Left lung (tissue), 10 donors: Measurements from ENCODE around the gene RAX2. TPM values are rescaled to one million over a fixed set of nuclear protein-coding genes. Genes with fewer than 3 reads are reported as not detected.

Experiments
- ATAC-seq: fragments of 200-7000 bp; cut with Tn5 transposase; one replicate; pipeline ENCODE4 v1.9.1; 2020; ENCODE audit warnings: moderate library complexity
- DNase-seq, 4 donors: peaks; one replicate each; pipeline ENCODE4 v3.0.0-alpha.2; 2013 to 2020
- H3K27ac ChIP-seq, 2 donors: fragments of 200-600 bp; sonication (generic) in 1 of 2; one replicate each; pipeline versions ENCODE4 v1.5.0 to v1.8.0; 2020 to 2021
- H3K27me3 ChIP-seq, 2 donors: fragments of 200-600 bp; sonication (generic) in 1 of 2; one replicate each; pipeline versions ENCODE4 v1.5.0 to v1.8.0; 2020 to 2021
- H3K36me3 ChIP-seq, 2 donors: fragments of 200-600 bp; sonication (generic) in 1 of 2; one replicate each; pipeline versions ENCODE4 v1.5.0 to v1.8.0; 2020 to 2021
- H3K4me1 ChIP-seq, 2 donors: fragments of 200-600 bp; one replicate each; pipeline ENCODE4 v1.8.0; 2021
- H3K4me3 ChIP-seq, 2 donors: fragments of 200-600 bp; sonication (generic) in 1 of 2; one replicate each; pipeline versions ENCODE4 v1.5.0 to v1.8.0; 2020 to 2021; ENCODE audit warnings: mild to moderate bottlenecking in 1 of 2
- H3K9me3 ChIP-seq, 2 donors: fragments of 200-600 bp; sonication (generic) in 1 of 2; one replicate each; pipeline versions ENCODE4 v1.5.0 to v1.8.0; 2020 to 2021
- intact Hi-C, 2 donors: fragments of 100-400 bp; cut with DNase I; formaldehyde crosslinking; loops; one replicate each; pipeline versions ENCODE4 v1.11.2 to v1.14.2; 2022
- polyA plus RNA-seq, 6 donors: library from polyadenylated mRNA; unstranded; fragments of 120-200 nt; gene quantifications; one replicate each; pipeline ENCODE4 v1.2.1, GENCODE V29; 2013; ENCODE audit not compliant: insufficient read length in 6 of 6
- total RNA-seq, 2 donors: library from RNA; stranded (reverse); fragmentation: NEBNext Ultra II Directional; extraction: Animal tissue kit (Norgen Biotek cat#: 25700); gene quantifications; one replicate each; pipeline ENCODE4 v1.2.1, GENCODE V29; 2021
- TF ChIP-seq, protein P1 (sequence below), 2 donors: fragments of 200-600 bp; sonication (generic) in 1 of 2; IDR thresholded peaks; one replicate each; pipeline versions ENCODE4 v1.5.0 to v1.8.0; 2021; ENCODE audit warnings: antibody characterized with exemption in 2 of 2
- donor health status: DM: no; HTN: yes; CAD: no.
- donor health status: DM: no; HTN: no; CAD: no.

The RAX2 gene
- total and polyA plus RNA-seq, 8 donors: 0.08 TPM; not detected in 7

DNA sequence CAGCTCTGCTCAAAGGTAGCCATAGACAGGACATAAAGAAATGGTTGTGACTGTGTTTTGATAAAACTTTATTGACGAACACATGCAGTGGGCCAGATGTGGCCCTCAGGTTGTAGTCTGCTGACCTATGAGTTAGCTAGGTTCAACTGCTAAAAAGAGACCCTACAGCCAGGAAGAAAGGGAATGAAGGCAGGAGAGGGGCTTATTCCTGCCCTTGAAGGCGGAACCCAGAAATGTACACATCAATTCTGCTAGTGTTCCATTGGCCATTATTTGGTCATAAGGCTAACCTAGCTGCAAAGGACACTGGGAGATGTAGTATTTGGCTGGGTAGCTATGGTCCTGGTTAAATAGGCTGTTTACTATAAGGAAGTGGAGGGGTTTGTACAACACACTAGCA lies 28.5 kb downstream of the RAX2 start:
- ATAC-seq: no peak
- Histone ChIP-seq H3K9me3 (no peaks in the 10 kb centered on the region), H3K4me3 (no peak overlapping the region), H3K4me1 (no peaks in the 10 kb centered on the region), H3K27ac (no peak overlapping the region), H3K27me3 (no peaks in the 10 kb centered on the region), H3K36me3 (peaks cover 0 to 4% of the 10 kb centered on the region in 2 donors)
- intact Hi-C loops: no loop called here
- TF ChIP-seq, protein P1, sequence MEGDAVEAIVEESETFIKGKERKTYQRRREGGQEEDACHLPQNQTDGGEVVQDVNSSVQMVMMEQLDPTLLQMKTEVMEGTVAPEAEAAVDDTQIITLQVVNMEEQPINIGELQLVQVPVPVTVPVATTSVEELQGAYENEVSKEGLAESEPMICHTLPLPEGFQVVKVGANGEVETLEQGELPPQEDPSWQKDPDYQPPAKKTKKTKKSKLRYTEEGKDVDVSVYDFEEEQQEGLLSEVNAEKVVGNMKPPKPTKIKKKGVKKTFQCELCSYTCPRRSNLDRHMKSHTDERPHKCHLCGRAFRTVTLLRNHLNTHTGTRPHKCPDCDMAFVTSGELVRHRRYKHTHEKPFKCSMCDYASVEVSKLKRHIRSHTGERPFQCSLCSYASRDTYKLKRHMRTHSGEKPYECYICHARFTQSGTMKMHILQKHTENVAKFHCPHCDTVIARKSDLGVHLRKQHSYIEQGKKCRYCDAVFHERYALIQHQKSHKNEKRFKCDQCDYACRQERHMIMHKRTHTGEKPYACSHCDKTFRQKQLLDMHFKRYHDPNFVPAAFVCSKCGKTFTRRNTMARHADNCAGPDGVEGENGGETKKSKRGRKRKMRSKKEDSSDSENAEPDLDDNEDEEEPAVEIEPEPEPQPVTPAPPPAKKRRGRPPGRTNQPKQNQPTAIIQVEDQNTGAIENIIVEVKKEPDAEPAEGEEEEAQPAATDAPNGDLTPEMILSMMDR (IDR thresholded peaks at IDR 0.05): no peak
- no peak for DNase-seq

DNA sequence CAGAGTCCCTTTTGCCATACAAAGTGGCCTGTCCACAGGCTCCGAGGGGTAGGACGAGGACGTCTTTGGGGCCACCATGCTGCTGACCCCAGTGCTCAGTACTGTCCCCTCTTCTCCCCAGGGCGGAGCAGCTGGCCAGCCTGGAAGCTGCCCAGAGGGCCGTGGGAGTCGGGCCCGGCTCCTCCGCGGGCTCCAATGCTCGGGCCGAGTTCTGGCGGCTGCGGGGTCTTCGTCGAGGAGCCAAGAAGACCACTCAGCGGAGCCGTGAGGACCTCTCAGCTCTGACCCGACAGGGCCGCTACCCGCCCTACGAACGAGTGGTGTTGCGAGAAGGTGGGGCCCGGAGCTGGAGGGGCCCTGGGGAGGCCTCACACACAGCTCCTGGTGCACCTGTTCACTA lies 31.6 kb downstream of the RAX2 start:
- DNase-seq (peak in 1 of 4 donors; percentile 72), ATAC-seq (no peak)
- Histone ChIP-seq H3K27ac (no peak overlapping the region), H3K4me1 (no peaks in the 10 kb centered on the region), H3K36me3 (peaks cover 0 to 4% of the 10 kb centered on the region in 2 donors), H3K4me3 (no peak overlapping the region), H3K27me3 (peaks cover 0 to 7% of the 10 kb centered on the region in 2 donors), H3K9me3 (no peaks in the 10 kb centered on the region)
- intact Hi-C loops: no loop called here
- TF ChIP-seq, protein P1 (IDR thresholded peaks at IDR 0.05): no peak

DNA sequence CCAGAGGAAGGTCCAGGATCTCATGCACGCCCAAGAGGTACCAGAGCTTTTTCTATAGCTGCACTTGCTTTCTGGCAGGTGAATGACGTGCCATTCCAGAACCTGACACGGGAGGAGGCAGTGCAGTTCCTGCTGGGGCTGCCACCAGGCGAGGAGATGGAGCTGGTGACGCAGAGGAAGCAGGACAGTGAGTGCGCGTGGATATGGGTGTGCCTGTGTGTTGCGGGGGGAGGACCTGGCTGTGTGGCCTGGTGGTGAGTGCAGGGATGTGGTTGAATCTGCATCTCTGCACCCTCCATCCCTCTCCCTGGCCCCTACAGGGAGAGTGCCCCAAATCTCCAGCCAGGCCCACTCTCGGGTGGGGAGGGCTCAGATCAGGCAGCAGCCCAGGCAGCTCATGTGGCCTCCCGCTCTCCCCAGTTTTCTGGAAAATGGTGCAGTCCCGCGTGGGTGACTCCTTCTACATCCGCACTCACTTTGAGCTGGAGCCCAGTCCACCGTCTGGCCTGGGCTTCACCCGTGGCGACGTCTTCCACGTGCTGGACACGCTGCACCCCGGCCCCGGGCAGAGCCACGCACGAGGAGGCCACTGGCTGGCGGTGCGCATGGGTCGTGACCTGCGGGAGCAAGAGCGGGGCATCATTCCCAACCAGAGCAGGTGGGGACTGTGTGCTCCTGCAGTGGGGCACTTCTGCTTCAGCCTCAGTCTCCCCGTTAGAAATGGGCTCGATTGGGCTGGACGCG lies 33.4 kb downstream of the RAX2 start:
- no peak overlapping the region for H3K27ac ChIP-seq
- peaks cover 0 to 4% of the 10 kb centered on the region in 2 donors for H3K36me3 ChIP-seq
- peaks cover 0 to 8% of the 10 kb centered on the region in 2 donors for H3K27me3 ChIP-seq
- no peak overlapping the region for H3K4me3 ChIP-seq
- intact Hi-C loops: no loop called here
- DNase-seq: peak in 1 of 4 donors; percentile 72
- TF ChIP-seq, protein P1 (IDR thresholded peaks at IDR 0.05): no peak
- ATAC-seq: no peak
- no peaks in the 10 kb centered on the region for H3K4me1 ChIP-seq
- no peaks in the 10 kb centered on the region for H3K9me3 ChIP-seq

DNA sequence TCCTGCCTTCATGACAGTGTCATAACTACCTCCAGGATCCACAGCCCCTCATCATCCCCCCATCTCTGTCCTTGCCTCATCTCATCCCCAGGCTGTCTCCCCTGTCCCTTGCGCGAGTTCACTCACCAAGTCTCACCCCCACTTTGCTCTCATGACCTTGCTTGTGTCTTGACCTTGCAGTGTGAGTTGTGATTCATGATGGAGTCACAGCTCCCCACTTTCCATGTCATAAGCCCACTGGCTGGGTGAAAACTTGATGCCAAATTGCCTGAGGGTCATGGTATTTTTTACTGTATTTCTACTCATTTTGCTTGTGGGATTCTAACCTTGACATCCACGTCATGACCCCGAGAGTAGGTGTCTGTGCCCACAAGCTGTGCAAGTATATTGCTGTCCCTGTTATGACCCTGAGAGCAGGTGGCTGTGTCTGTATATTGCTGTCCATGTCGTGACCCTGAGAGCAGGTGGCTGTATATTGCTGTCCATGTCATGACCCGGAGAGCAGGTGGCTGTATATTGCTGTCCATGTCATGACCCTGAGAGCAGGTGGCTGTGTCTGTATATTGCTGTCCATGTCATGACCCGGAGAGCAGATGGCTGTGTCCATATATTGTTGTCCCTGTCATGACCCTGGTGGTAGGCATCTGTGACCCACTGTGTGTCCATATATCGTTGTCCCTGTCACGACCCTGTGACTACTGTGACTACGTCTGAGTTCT lies 34.4 kb downstream of the RAX2 start:
- DNase-seq: no peak
- no peaks in the 10 kb centered on the region for H3K9me3 ChIP-seq
- no peak overlapping the region for H3K27ac ChIP-seq
- TF ChIP-seq, protein P1 (IDR thresholded peaks at IDR 0.05): no peak
- no peak overlapping the region for H3K4me3 ChIP-seq
- H3K4me1 ChIP-seq: no peaks in the 10 kb centered on the region
- H3K27me3 ChIP-seq: peaks cover 0 to 12% of the 10 kb centered on the region in 2 donors
- ATAC-seq: no peak
- intact Hi-C loops: no loop called here
- H3K36me3 ChIP-seq: peaks cover 0 to 4% of the 10 kb centered on the region in 2 donors

DNA sequence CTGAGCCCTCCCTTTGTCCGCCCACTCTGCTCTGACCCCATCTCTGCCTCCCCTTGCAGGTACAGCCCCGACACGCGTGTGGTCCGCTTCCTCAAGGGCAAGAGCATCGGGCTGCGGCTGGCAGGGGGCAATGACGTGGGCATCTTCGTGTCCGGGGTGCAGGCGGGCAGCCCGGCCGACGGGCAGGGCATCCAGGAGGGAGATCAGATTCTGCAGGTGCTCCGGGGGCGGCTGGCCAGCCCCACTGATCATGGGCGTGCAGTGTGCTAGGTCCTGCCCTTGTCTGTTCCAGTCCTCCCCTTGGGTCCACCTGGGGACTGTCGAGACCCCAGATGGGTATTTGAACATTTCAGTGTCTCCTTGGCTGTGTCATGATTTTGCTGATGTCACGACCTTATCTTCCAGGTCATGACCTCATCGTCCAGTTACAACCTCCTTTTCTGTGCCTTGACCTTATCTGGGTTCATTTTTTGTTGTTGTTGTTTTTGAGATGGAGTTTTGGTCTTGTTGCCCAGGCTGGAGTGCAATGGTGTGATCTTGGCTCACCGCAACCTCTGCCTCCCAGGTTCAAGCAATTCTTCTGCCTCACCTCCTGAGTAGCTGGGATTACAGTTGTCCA lies 35.8 kb downstream of the RAX2 start:
- TF ChIP-seq, protein P1 (IDR thresholded peaks at IDR 0.05): no peak
- no peak overlapping the region for H3K27ac ChIP-seq
- DNase-seq: peak in 1 of 4 donors; percentile 48
- no peaks in the 10 kb centered on the region for H3K9me3 ChIP-seq
- intact Hi-C loops: no loop called here
- H3K4me1 ChIP-seq: no peaks in the 10 kb centered on the region
- no peak overlapping the region for H3K4me3 ChIP-seq
- peaks cover 0 to 4% of the 10 kb centered on the region in 2 donors for H3K36me3 ChIP-seq
- peaks cover 0 to 12% of the 10 kb centered on the region in 2 donors for H3K27me3 ChIP-seq
- no peak for ATAC-seq
